HCT116 (cell line): ENCODE results near the gene ASB1. TPM values are rescaled to one million over a fixed set of nuclear protein-coding genes. Genes with fewer than 3 reads are reported as not detected.

ENCODE experiments used
- ATAC-seq: fragments of 200-7000 bp; cut with Tn5 transposase; 2 replicates; pipeline ENCODE4 v1.9.1; 2020; ENCODE audit warnings: mild to moderate bottlenecking, moderate library complexity
- BruUV-seq: library from RNA; stranded (reverse); fragments of 400-500 nt; replicated peaks from 2 replicates; lab custom pipeline; 2021; lab: Mats Ljungman, UMichigan
- CTCF ChIA-PET: fragments of 300-600 bp; sonication (Branson Sonifier 250); formaldehyde crosslinking; loops from one replicate; lab custom pipeline; 2021; ENCODE audit warnings: antibody characterized with exemption; lab: Charles Lee
- POLR2A ChIA-PET: fragments of 300-600, 350-600 bp; sonication (Branson Sonifier 250); formaldehyde crosslinking; loops from one replicate; lab custom pipeline; 2021; ENCODE audit warnings: antibody characterized with exemption; lab: Charles Lee
- RAD21 ChIA-PET, 2 experiments: fragments of 300-600 bp; sonication (Branson Sonifier 250); formaldehyde crosslinking; loops; one replicate each; lab custom pipeline; 2023; ENCODE audit warnings: low total read pairs in 2 of 2; ENCODE audit not compliant: uncharacterized antibody in 2 of 2, unreplicated experiment in 2 of 2, low non-redundant PET in 1 of 2; lab: Charles Lee
- DNase-seq: peaks from one replicate; pipeline ENCODE4 v3.0.0-alpha.2; 2010; ENCODE audit warnings: low read depth, low spot score
- H2AFZ ChIP-seq: fragments of 200-600 bp; shearing (Covaris generic), sonication (generic); 2 replicates; pipeline ENCODE4 v1.6.1; 2017; ENCODE audit warnings: low read depth, mixed run types, mixed read lengths, antibody characterized with exemption, low read length; ENCODE audit not compliant: poor library complexity, severe bottlenecking
- H3K27ac ChIP-seq: 2 replicates; pipeline ENCODE4 v1.5.1; 2012; ENCODE audit warnings: low read depth, low read length
- H3K27me3 ChIP-seq: fragments of 200-600 bp; sonication (generic); 2 replicates; pipeline ENCODE4 v1.6.1; 2016; ENCODE audit warnings: mixed run types, low read length, mixed read lengths; ENCODE audit not compliant: insufficient read depth
- H3K36me3 ChIP-seq, 2 experiments: fragments of 200-500 bp in 1 of 2; fragments of 200-600 bp in 1 of 2; sonication (Bioruptor generic) in 1 of 2; sonication (generic) in 1 of 2; 2 replicates each; pipeline versions ENCODE4 v1.5.1 to v1.6.1; 2014 to 2016; ENCODE audit warnings: low read length in 2 of 2, inconsistent platforms in 1 of 2, mixed read lengths in 1 of 2, mixed run types in 1 of 2; ENCODE audit not compliant: insufficient read depth in 2 of 2, control insufficient read depth in 1 of 2
- H3K4me1 ChIP-seq, 2 experiments: fragments of 200-600 bp in 1 of 2; sonication (generic) in 1 of 2; 2 replicates each; pipeline versions ENCODE4 v1.5.1 to v1.6.1; 2012 to 2017; ENCODE audit warnings: low read length in 2 of 2, inconsistent platforms in 1 of 2, mild to moderate bottlenecking in 1 of 2, mixed read lengths in 1 of 2, mixed run types in 1 of 2, moderate library complexity in 1 of 2; ENCODE audit not compliant: insufficient read depth in 2 of 2, control insufficient read depth in 1 of 2
- H3K4me2 ChIP-seq: fragments of 200-600 bp; sonication (generic); 2 replicates; pipeline ENCODE4 v1.6.1; 2017; ENCODE audit warnings: mixed run types, low read length, mixed read lengths
- H3K4me3 ChIP-seq, 2 experiments: fragments of 200-600 bp in 1 of 2; sonication (generic) in 1 of 2; replicated peaks in 1 of 2; 2 replicates each; pipeline ENCODE4 v1.5.1; 2011 to 2016; ENCODE audit warnings: low read length in 2 of 2, control low read depth in 1 of 2, low read depth in 1 of 2, mild to moderate bottlenecking in 1 of 2, mixed read lengths in 1 of 2, mixed run types in 1 of 2
- H3K79me2 ChIP-seq: fragments of 200-600 bp; sonication (generic); 2 replicates; pipeline ENCODE4 v1.6.1; 2017; ENCODE audit warnings: mild to moderate bottlenecking, mixed run types, low read length, moderate library complexity, mixed read lengths; ENCODE audit not compliant: insufficient read depth
- H3K9ac ChIP-seq: fragments of 200-600 bp; sonication (generic); 2 replicates; pipeline ENCODE4 v1.6.1; 2016; ENCODE audit warnings: low read length, mixed read lengths
- H3K9me2 ChIP-seq: fragments of 200-600 bp; sonication (generic), shearing (Covaris generic); 2 replicates; pipeline ENCODE4 v1.6.1; 2017; ENCODE audit warnings: mixed run types, mild to moderate bottlenecking, moderate library complexity; ENCODE audit not compliant: insufficient read depth
- H3K9me3 ChIP-seq, 2 experiments: fragments of 200-500 bp in 1 of 2; fragments of 200-600 bp in 1 of 2; sonication (Bioruptor generic) in 1 of 2; sonication (generic) in 1 of 2; 2 replicates each; pipeline ENCODE4 v1.6.1; 2014 to 2017; ENCODE audit warnings: low read length in 2 of 2, mixed read lengths in 2 of 2, inconsistent platforms in 1 of 2, low read depth in 1 of 2, mild to moderate bottlenecking in 1 of 2, mixed run types in 1 of 2, moderate library complexity in 1 of 2; ENCODE audit not compliant: control insufficient read depth in 1 of 2, insufficient read depth in 1 of 2
- H4K20me1 ChIP-seq: fragments of 200-600 bp; sonication (generic), shearing (Covaris generic); 2 replicates; pipeline ENCODE4 v1.6.1; 2017; ENCODE audit warnings: mixed run types, mild to moderate bottlenecking, moderate library complexity; ENCODE audit not compliant: insufficient read depth
- CBX3 ChIP-seq: IDR thresholded peaks from 2 replicates; pipeline ENCODE4 v1.6.1; 2012; ENCODE audit warnings: low read depth
- EGR1 ChIP-seq: IDR thresholded peaks from 2 replicates; pipeline ENCODE4 v1.6.1; 2012; ENCODE audit warnings: low read depth
- ELF1 ChIP-seq: IDR thresholded peaks from 2 replicates; pipeline ENCODE4 v1.6.1; 2012; ENCODE audit warnings: low read depth, borderline replicate concordance
- EZH2 ChIP-seq: fragments of 200-600 bp; sonication (generic); IDR thresholded peaks from 2 replicates; pipeline ENCODE4 v1.6.1; 2017; ENCODE audit warnings: antibody characterized with exemption, mixed run types
- EZH2phosphoT487 ChIP-seq: fragments of 200-600 bp; IDR thresholded peaks from 2 replicates; pipeline ENCODE4 v1.6.1; 2018; ENCODE audit warnings: antibody characterized with exemption, borderline replicate concordance
- FOSL1 ChIP-seq: IDR thresholded peaks from 2 replicates; pipeline ENCODE4 v1.6.1; 2012; ENCODE audit warnings: low read depth
- POLR2A ChIP-seq: IDR thresholded peaks from 2 replicates; pipeline ENCODE4 v1.7.0; 2011; ENCODE audit warnings: borderline replicate concordance; ENCODE audit not compliant: insufficient read depth, insufficient read length; ENCODE audit errors: extremely low read depth
- POLR2AphosphoS5 ChIP-seq: IDR thresholded peaks from 2 replicates; pipeline ENCODE4 v1.6.1; 2011; ENCODE audit warnings: mild to moderate bottlenecking, low read depth, low read length, moderate library complexity
- RAD21 ChIP-seq: IDR thresholded peaks from 2 replicates; pipeline ENCODE4 v1.6.1; 2012; ENCODE audit warnings: low read depth, mild to moderate bottlenecking
- SIN3A ChIP-seq: IDR thresholded peaks from 2 replicates; pipeline ENCODE4 v1.6.1; 2012; ENCODE audit warnings: low read depth
- SP1 ChIP-seq: IDR thresholded peaks from 2 replicates; pipeline ENCODE4 v1.6.1; 2012; ENCODE audit warnings: low read depth
- SRF ChIP-seq: IDR thresholded peaks from 2 replicates; pipeline ENCODE4 v1.6.1; 2012; ENCODE audit warnings: low read depth
- ZFX ChIP-seq: fragments of 450-650 bp; IDR thresholded peaks from 2 replicates; pipeline ENCODE4 v1.6.1; 2017
- ZNF274 ChIP-seq: fragments of 200-500 bp; sonication (Bioruptor generic); IDR thresholded peaks from 2 replicates; pipeline ENCODE4 v1.6.1; 2014; ENCODE audit warnings: mild to moderate bottlenecking, low read depth, low read length, inconsistent platforms
- intact Hi-C: fragments of 100-400 bp; cut with micrococcal nuclease; formaldehyde crosslinking; loops from 2 replicates; pipeline ENCODE4 v1.10.0; 2022
- total RNA-seq: library from RNA; stranded (reverse); gene quantifications from one replicate; pipeline ENCODE4 v1.2.1, GENCODE V29; 2021; ENCODE audit not compliant: unreplicated experiment
- TF ChIP-seq, protein P1 (sequence below), 3 experiments: fragments of 200-600 bp in 1 of 3; sonication (generic) in 1 of 3; IDR thresholded peaks in 2 of 3; conservative IDR thresholded peaks in 1 of 3; 2 replicates each; pipeline ENCODE4 v1.5.1; 2012 to 2017; ENCODE audit warnings: low read depth in 2 of 3, low read length in 2 of 3, antibody characterized with exemption in 1 of 3, borderline replicate concordance in 1 of 3, control low read depth in 1 of 3, mild to moderate bottlenecking in 1 of 3, mixed read lengths in 1 of 3, mixed run types in 1 of 3, moderate library complexity in 1 of 3; ENCODE audit not compliant: insufficient read depth in 1 of 3
- TF ChIP-seq, protein P2 (sequence below): IDR thresholded peaks from 2 replicates; pipeline ENCODE4 v1.6.1; 2012; ENCODE audit warnings: low read depth
- TF ChIP-seq, protein P3 (sequence below): IDR thresholded peaks from 2 replicates; pipeline ENCODE4 v1.6.1; 2012

Gene ASB1
- total RNA-seq, 1 experiment from 2014 or later, result 43.1 TPM

DNA sequence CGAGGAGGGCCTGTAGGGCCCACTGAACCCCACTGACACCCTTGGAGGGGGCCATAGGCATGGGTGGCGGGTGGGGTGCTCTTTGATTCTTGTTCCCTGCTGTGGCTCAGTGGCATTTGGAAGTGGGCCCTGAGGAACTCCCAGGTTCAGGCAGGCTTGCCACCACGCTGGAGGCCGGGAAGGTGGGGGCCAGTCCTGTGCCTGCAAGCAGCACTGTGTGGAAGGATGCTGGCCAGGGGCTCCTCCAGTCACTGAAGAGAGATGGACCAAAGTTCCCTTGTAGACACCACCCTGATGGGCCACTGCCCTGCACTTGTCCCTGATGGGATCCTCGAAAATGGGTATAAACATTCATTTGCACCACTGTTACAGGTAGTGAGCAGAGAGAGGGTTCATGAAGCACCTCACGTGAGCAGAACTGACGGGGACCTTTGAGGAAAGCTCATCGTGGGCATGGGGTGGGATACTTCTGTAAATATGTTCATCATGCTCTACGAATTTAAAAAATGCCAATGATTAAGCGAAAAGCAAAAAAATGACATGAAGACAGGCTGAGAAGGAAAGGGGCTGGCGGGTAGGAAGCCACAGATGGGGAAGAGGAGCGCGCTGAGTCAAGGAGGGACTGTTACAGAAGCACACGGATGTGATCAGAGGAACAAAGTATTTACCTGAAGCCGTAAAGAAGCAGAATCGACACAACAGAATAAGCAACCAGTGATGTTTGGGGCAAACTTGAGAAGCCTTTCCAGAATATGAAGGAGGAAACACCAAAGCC lies 45.2 kb upstream of the ASB1 start (continued):
- TF ChIP-seq EZH2 (no peak), RAD21 (no peak), SP1 (no peak), SIN3A (no peak), SRF (no peak), EGR1 (no peak)
- TF ChIP-seq, all 23 proteins: peak for 0

DNA sequence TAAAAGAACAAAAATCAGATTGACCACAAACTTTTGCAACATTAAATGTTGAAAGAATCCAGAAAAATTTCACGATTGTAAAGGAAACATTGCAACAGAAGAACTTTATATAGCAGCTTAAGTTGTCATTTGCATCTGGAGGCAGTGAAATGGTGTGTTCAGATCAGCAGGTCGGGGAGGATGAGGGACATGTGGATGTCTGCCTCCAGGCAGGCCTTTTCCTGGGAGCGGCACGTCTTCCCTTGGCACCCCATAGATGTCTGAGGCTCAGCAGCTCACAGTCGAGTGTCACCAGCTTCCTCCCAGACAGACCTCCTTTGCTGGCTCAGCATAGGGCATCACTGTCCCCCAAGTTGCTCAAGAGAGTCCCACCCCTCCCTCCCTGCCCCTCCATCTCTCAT lies 44.3 kb upstream of the ASB1 start:
- intact Hi-C loops, result no loop called here
- no peak for ATAC-seq
- Histone ChIP-seq H3K27me3 (no peaks in the 10 kb centered on the region), H3K27ac (no peak overlapping the region), H3K4me1 (peaks cover 30 to 32% of the 10 kb centered on the region in 2 experiments), H3K79me2 (no peaks in the 10 kb centered on the region), H3K4me3 (no peak overlapping the region), H4K20me1 (no peaks in the 10 kb centered on the region), H3K4me2 (no peak overlapping the region), H3K36me3 (no peaks in the 10 kb centered on the region), H3K9me2 (no peaks in the 10 kb centered on the region), H3K9ac (no peak overlapping the region), H3K9me3 (no peaks in the 10 kb centered on the region), H2AFZ (no peak overlapping the region)
- CTCF ChIA-PET, result no interaction called here
- POLR2A ChIA-PET, result no interaction called here
- TF ChIP-seq, protein P1, sequence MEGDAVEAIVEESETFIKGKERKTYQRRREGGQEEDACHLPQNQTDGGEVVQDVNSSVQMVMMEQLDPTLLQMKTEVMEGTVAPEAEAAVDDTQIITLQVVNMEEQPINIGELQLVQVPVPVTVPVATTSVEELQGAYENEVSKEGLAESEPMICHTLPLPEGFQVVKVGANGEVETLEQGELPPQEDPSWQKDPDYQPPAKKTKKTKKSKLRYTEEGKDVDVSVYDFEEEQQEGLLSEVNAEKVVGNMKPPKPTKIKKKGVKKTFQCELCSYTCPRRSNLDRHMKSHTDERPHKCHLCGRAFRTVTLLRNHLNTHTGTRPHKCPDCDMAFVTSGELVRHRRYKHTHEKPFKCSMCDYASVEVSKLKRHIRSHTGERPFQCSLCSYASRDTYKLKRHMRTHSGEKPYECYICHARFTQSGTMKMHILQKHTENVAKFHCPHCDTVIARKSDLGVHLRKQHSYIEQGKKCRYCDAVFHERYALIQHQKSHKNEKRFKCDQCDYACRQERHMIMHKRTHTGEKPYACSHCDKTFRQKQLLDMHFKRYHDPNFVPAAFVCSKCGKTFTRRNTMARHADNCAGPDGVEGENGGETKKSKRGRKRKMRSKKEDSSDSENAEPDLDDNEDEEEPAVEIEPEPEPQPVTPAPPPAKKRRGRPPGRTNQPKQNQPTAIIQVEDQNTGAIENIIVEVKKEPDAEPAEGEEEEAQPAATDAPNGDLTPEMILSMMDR (IDR thresholded peaks at IDR 0.05 in 2 of 3, conservative IDR thresholded peaks at IDR 0.05 in 1 of 3; ENCODE audit: borderline replicate concordance in 1 of 3, insufficient read depth in 1 of 3, low read depth in 2 of 3, low read length in 2 of 3), result no peak
- no peak for TF ChIP-seq SRF
- TF ChIP-seq CBX3, result no peak
- TF ChIP-seq, protein P2, sequence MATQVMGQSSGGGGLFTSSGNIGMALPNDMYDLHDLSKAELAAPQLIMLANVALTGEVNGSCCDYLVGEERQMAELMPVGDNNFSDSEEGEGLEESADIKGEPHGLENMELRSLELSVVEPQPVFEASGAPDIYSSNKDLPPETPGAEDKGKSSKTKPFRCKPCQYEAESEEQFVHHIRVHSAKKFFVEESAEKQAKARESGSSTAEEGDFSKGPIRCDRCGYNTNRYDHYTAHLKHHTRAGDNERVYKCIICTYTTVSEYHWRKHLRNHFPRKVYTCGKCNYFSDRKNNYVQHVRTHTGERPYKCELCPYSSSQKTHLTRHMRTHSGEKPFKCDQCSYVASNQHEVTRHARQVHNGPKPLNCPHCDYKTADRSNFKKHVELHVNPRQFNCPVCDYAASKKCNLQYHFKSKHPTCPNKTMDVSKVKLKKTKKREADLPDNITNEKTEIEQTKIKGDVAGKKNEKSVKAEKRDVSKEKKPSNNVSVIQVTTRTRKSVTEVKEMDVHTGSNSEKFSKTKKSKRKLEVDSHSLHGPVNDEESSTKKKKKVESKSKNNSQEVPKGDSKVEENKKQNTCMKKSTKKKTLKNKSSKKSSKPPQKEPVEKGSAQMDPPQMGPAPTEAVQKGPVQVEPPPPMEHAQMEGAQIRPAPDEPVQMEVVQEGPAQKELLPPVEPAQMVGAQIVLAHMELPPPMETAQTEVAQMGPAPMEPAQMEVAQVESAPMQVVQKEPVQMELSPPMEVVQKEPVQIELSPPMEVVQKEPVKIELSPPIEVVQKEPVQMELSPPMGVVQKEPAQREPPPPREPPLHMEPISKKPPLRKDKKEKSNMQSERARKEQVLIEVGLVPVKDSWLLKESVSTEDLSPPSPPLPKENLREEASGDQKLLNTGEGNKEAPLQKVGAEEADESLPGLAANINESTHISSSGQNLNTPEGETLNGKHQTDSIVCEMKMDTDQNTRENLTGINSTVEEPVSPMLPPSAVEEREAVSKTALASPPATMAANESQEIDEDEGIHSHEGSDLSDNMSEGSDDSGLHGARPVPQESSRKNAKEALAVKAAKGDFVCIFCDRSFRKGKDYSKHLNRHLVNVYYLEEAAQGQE, result no peak
- no peak for TF ChIP-seq SIN3A
- no peak for TF ChIP-seq ZNF274
- TF ChIP-seq, protein P3, sequence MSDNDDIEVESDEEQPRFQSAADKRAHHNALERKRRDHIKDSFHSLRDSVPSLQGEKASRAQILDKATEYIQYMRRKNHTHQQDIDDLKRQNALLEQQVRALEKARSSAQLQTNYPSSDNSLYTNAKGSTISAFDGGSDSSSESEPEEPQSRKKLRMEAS, result no peak
- no peak for TF ChIP-seq EZH2phosphoT487
- no peak for TF ChIP-seq ELF1
- no peak for TF ChIP-seq POLR2A
- TF ChIP-seq FOSL1, result no peak
- no peak for TF ChIP-seq POLR2AphosphoS5
- TF ChIP-seq EGR1, result no peak
- TF ChIP-seq ZFX, result no peak
- no peak for DNase-seq
- RAD21 ChIA-PET, result no interaction called here
- no TSS peak for BruUV-seq
